Kidney (tissue), 14 donors: Measurements from ENCODE around the gene GDF3. TPM values are rescaled to one million over a fixed set of nuclear protein-coding genes. Genes with fewer than 3 reads are reported as not detected.
A peak's percentile ranks its signal among the peaks of the same experiment; 100 is the strongest.

ENCODE experiments used
- DNase-seq, 5 donors: peaks; one replicate each; pipeline ENCODE4 v3.0.0-alpha.2; 2013 to 2020
- FAIRE-seq: peaks from 2 replicates; lab custom pipeline; 2012; peaks lifted over from hg19 to GRCh38; lab: Jason Lieb, UNC
- H3K27ac ChIP-seq, 2 donors: one replicate each; pipeline ENCODE4 v1.7.0; 2013; ENCODE audit warnings: low read depth in 2 of 2, low read length in 2 of 2, inconsistent platforms in 1 of 2
- H3K27me3 ChIP-seq: one replicate; pipeline ENCODE4 v1.7.1; 2013; ENCODE audit warnings: low read length, inconsistent platforms; ENCODE audit not compliant: control insufficient read depth, insufficient read depth
- H3K36me3 ChIP-seq, 3 donors: one replicate each; pipeline versions ENCODE4 v1.7.0 to v1.7.1; 2013; ENCODE audit warnings: low read length in 3 of 3, control low read depth in 1 of 3, inconsistent platforms in 1 of 3; ENCODE audit not compliant: insufficient read depth in 3 of 3, control insufficient read depth in 2 of 3
- H3K4me1 ChIP-seq, 3 donors: one replicate each; pipeline versions ENCODE4 v1.7.0 to v1.7.1; 2013; ENCODE audit warnings: low read length in 3 of 3, inconsistent platforms in 1 of 3, low read depth in 1 of 3; ENCODE audit not compliant: control insufficient read depth in 2 of 3, insufficient read depth in 2 of 3
- H3K4me3 ChIP-seq, 3 donors: one replicate each; pipeline versions ENCODE4 v1.7.0 to v1.8.1; 2013; ENCODE audit warnings: low read length in 3 of 3, control low read depth in 1 of 3, inconsistent platforms in 1 of 3
- H3K9ac ChIP-seq, 3 donors: one replicate each; pipeline versions ENCODE4 v1.7.0 to v1.7.1; 2013; ENCODE audit warnings: low read length in 3 of 3, control low read depth in 1 of 3, inconsistent platforms in 1 of 3
- H3K9me3 ChIP-seq, 3 donors: one replicate each; pipeline versions ENCODE4 v1.7.0 to v1.7.1; 2013; ENCODE audit warnings: low read length in 3 of 3, control low read depth in 1 of 3, inconsistent platforms in 1 of 3; ENCODE audit not compliant: control insufficient read depth in 2 of 3, insufficient read depth in 1 of 3
- CTCF ChIP-seq: IDR thresholded peaks from 3 replicates; pipeline ENCODE4 v1.5.1; 2012; ENCODE audit warnings: mild to moderate bottlenecking, moderate library complexity, borderline replicate concordance; ENCODE audit not compliant: insufficient read depth; ENCODE audit errors: extremely low read depth
- intact Hi-C: fragments of 100-400 bp; cut with DNase I; formaldehyde crosslinking; loops from one replicate; pipeline ENCODE4 v1.11.1; 2022
- polyA plus RNA-seq: library from polyadenylated mRNA; stranded (reverse); fragments of 350-450 nt; fragmentation: Illumina TruSeq; extraction: RNeasy Lipid Tissue Mini Kit (QIAGEN cat#74804); gene quantifications from one replicate; pipeline ENCODE4 v1.2.3, GENCODE V29; 2014; ENCODE audit warnings: low read depth, low replicate concordance; ENCODE audit not compliant: insufficient read depth
- total RNA-seq: library from RNA; stranded (reverse); fragmentation: NEBNext Ultra II Directional; extraction: Animal tissue kit (Norgen Biotek cat#: 25700); gene quantifications from one replicate; pipeline ENCODE4 v1.2.1, GENCODE V29; 2021
- donor health status: control.
- donor health status: control.
- donor health status: control.
- donor health status: control.
- donor health status: control.
- donor health status: DM: yes; HTN: yes; CAD: no.
- donor health status: Normal renal cell carcinoma (clear cell type).

GDF3 gene
- total and polyA plus RNA-seq, 2 donors from 2014 or later: 0.66 to 1.6 TPM

- Histone ChIP-seq H3K4me1 (no peaks in the 10 kb centered on the region), H3K9ac (no peak overlapping the region), H3K4me3 (no peak overlapping the region), H3K27ac (no peak overlapping the region), H3K9me3 (no peaks in the 10 kb centered on the region), H3K36me3 (no peaks in the 10 kb centered on the region), H3K27me3 (no peaks in the 10 kb centered on the region)
- DNase-seq: peak in 1 of 5 donors; percentile 12
- intact Hi-C loops: no loop called here
- FAIRE-seq: no peak
- peak; percentile 2 for TF ChIP-seq CTCF
Observed at GRCh38 chr12:7716381-7716780, 20.8 kb upstream of the GDF3 start.

GRCh38 chr12:7712841-7713442 lies 17.4 kb upstream of the GDF3 start:
- no peak for TF ChIP-seq CTCF
- Histone ChIP-seq H3K4me3 (no peak overlapping the region), H3K27me3 (no peaks in the 10 kb centered on the region), H3K4me1 (no peaks in the 10 kb centered on the region), H3K36me3 (no peaks in the 10 kb centered on the region), H3K27ac (no peak overlapping the region), H3K9me3 (no peaks in the 10 kb centered on the region), H3K9ac (no peak overlapping the region)
- FAIRE-seq (no peak), DNase-seq (no peak)
- intact Hi-C loops: no loop called here

GRCh38 chr12:7711133-7711532 lies 15.6 kb upstream of the GDF3 start, which contains the start of gene DPPA3:
Gene DPPA3, plus strand, starts transcription at chr12:7711433. Its CDS starts 138 bp downstream, at chr12:7711571.
- Histone ChIP-seq H3K4me1 (no peaks in the 10 kb centered on the region), H3K4me3 (no peak within 1 kb of the TSS), H3K9ac (no peak within 1 kb of the TSS), H3K27ac (no peak within 1 kb of the TSS), H3K9me3 (no peaks in the 10 kb centered on the region), H3K27me3 (no peaks in the 10 kb centered on the region), H3K36me3 (no peaks in the 10 kb centered on the region)
- intact Hi-C loops: no loop called here
- TF ChIP-seq CTCF: no peak
- DNase-seq (no peak), FAIRE-seq (no peak)
